OCI-LY3 (cell line): ENCODE results near the gene NNAT.
"Not testable (repeated sequence)": the region's sequence is repeated elsewhere in the genome, so short reads cannot be mapped to it uniquely, and the experiment has no call there.

ENCODE experiments used
- H2AFZ ChIP-seq: fragments of 200-600, 300-600 bp; shearing (Covaris generic); 2 replicates; pipeline ENCODE4 v1.6.0; 2014; ENCODE audit warnings: antibody characterized with exemption, low read depth, low read length
- H3K27ac ChIP-seq: fragments of 200-600, 300-600 bp; sonication (generic); 2 replicates; pipeline ENCODE4 v1.5.1; 2014; ENCODE audit warnings: mild to moderate bottlenecking, low read length, moderate library complexity, mixed read lengths
- H3K27me3 ChIP-seq: fragments of 200-600, 300-600 bp; sonication (generic); 2 replicates; pipeline ENCODE4 v1.6.1; 2014; ENCODE audit warnings: low read depth, low read length, mixed read lengths
- H3K36me3 ChIP-seq: fragments of 200-600, 300-600 bp; sonication (generic); replicated peaks from 2 replicates; pipeline ENCODE3; 2014; ENCODE audit warnings: low read depth, low read length, mixed read lengths
- H3K4me1 ChIP-seq: fragments of 300-600, 200-600 bp; sonication (generic); 2 replicates; pipeline ENCODE4 v1.6.1; 2014; ENCODE audit warnings: low read length, mixed read lengths
- H3K4me2 ChIP-seq: fragments of 200-600, 300-600 bp; sonication (generic); 2 replicates; pipeline ENCODE4 v1.6.1; 2014; ENCODE audit warnings: low read length, mixed read lengths
- H3K4me3 ChIP-seq: fragments of 300-600, 200-600 bp; sonication (generic); 2 replicates; pipeline ENCODE4 v1.5.1; 2014; ENCODE audit warnings: antibody characterized with exemption, mild to moderate bottlenecking, low read length, moderate library complexity
- H3K79me2 ChIP-seq: fragments of 300-600, 200-600 bp; shearing (Covaris generic); 2 replicates; pipeline ENCODE4 v1.6.1; 2014; ENCODE audit warnings: mild to moderate bottlenecking, low read length, mixed read lengths
- H3K9ac ChIP-seq: fragments of 300-600, 200-600 bp; shearing (Covaris generic); 2 replicates; pipeline ENCODE4 v1.6.0; 2014; ENCODE audit warnings: mild to moderate bottlenecking, low read length, moderate library complexity
- H3K9me3 ChIP-seq: fragments of 200-600, 300-600 bp; shearing (Covaris generic); 2 replicates; pipeline ENCODE4 v1.6.1; 2014; ENCODE audit warnings: low read length, mixed read lengths; ENCODE audit not compliant: insufficient read depth
- H4K20me1 ChIP-seq: fragments of 200-600, 300-600 bp; sonication (generic); 2 replicates; pipeline ENCODE4 v1.6.1; 2016; ENCODE audit warnings: low read length, mixed read lengths; ENCODE audit not compliant: insufficient read depth
- CTCF ChIP-seq: fragments of 200-600, 300-600 bp; sonication (generic); IDR thresholded peaks from 2 replicates; pipeline ENCODE4 v1.5.1; 2014; ENCODE audit warnings: antibody characterized with exemption, low read length, low read depth
- EZH2phosphoT487 ChIP-seq: fragments of 200-600 bp; shearing (Covaris generic); IDR thresholded peaks from 2 replicates; pipeline ENCODE4 v1.6.1; 2018; ENCODE audit warnings: antibody characterized with exemption, mixed run types, low read depth

Gene NNAT

GRCh38 chr20:37538003-37538402 lies 17.0 kb downstream of the NNAT start:
- H4K20me1 ChIP-seq: no peaks in the 10 kb centered on the region
- no peaks in the 10 kb centered on the region for H3K79me2 ChIP-seq
- H3K9ac ChIP-seq: no peak overlapping the region
- TF ChIP-seq CTCF: no peak
- no peak for TF ChIP-seq EZH2phosphoT487
- no peak overlapping the region for H3K4me2 ChIP-seq
- H3K4me1 ChIP-seq: peaks cover 45% of the 10 kb centered on the region
- H2AFZ ChIP-seq: no peak overlapping the region
- no peak overlapping the region for H3K4me3 ChIP-seq
- H3K36me3 ChIP-seq: no peaks in the 10 kb centered on the region
- H3K27ac ChIP-seq: no peak overlapping the region
- H3K27me3 ChIP-seq: no peaks in the 10 kb centered on the region
- H3K9me3 ChIP-seq: no peaks in the 10 kb centered on the region

GRCh38 chr20:37539424-37539823 lies 18.4 kb downstream of the NNAT start:
- H3K4me3 ChIP-seq: no peak overlapping the region
- 0 out of 2 replicates have a peak, but pooled peaks cover under 1% of the 10 kb centered on the region for H3K27me3 ChIP-seq
- peaks cover 43% of the 10 kb centered on the region for H3K4me1 ChIP-seq
- H4K20me1 ChIP-seq: no peaks in the 10 kb centered on the region
- no peak overlapping the region for H3K9ac ChIP-seq
- no peaks in the 10 kb centered on the region for H3K9me3 ChIP-seq
- H3K36me3 ChIP-seq: no peaks in the 10 kb centered on the region
- no peak overlapping the region for H2AFZ ChIP-seq
- TF ChIP-seq EZH2phosphoT487 (no peak), CTCF (no peak)
- H3K4me2 ChIP-seq: no peak overlapping the region
- no peak overlapping the region for H3K27ac ChIP-seq
- no peaks in the 10 kb centered on the region for H3K79me2 ChIP-seq

- Histone ChIP-seq H3K4me2 (no peak overlapping the region), H3K79me2 (no peaks in the 10 kb centered on the region), H3K27me3 (peaks cover 6% of the 10 kb centered on the region; the same call in 1 of the 2 replicates), H3K36me3 (no peaks in the 10 kb centered on the region), H3K9ac (no peak overlapping the region), H4K20me1 (no peaks in the 10 kb centered on the region), H3K4me3 (no peak overlapping the region), H3K27ac (no peak overlapping the region), H3K9me3 (no peaks in the 10 kb centered on the region), H3K4me1 (peaks cover 37% of the 10 kb centered on the region), H2AFZ (no peak overlapping the region)
- TF ChIP-seq EZH2phosphoT487 (no peak), CTCF (no peak)
Observed at GRCh38 chr20:37540001-37540400, 19.0 kb downstream of the NNAT start.

- not testable (repeated sequence) for H3K27ac ChIP-seq, H3K9me3 ChIP-seq, H3K4me2 ChIP-seq, H2AFZ ChIP-seq, H3K36me3 ChIP-seq, H3K9ac ChIP-seq, H4K20me1 ChIP-seq, H3K4me3 ChIP-seq, H3K79me2 ChIP-seq
- Histone ChIP-seq H3K4me1 (peaks cover 29% of the 10 kb centered on the region), H3K27me3 (peaks cover 11% of the 10 kb centered on the region; the same call in 1 of the 2 replicates)
Observed at GRCh38 chr20:37540838-37541237, 19.8 kb downstream of the NNAT start.

GRCh38 chr20:37541326-37541725 lies 20.3 kb downstream of the NNAT start:
- Histone ChIP-seq H4K20me1 (no peaks in the 10 kb centered on the region), H3K4me1 (peaks cover 24% of the 10 kb centered on the region), H3K36me3 (no peaks in the 10 kb centered on the region), H3K79me2 (no peaks in the 10 kb centered on the region), H3K4me3 (no peak overlapping the region), H3K27me3 (peaks cover 11% of the 10 kb centered on the region; the same call in 1 of the 2 replicates), H3K9me3 (no peaks in the 10 kb centered on the region), H3K4me2 (no peak overlapping the region), H3K27ac (no peak overlapping the region), H3K9ac (no peak overlapping the region), H2AFZ (no peak overlapping the region)
- TF ChIP-seq EZH2phosphoT487: no peak
- no peak for TF ChIP-seq CTCF
